GM12872 (cell line): ENCODE results near the gene RTL10.

Experiments
- CTCF ChIP-seq: IDR thresholded peaks from 3 replicates; pipeline ENCODE4 v1.5.1; 2011; ENCODE audit warnings: low read depth, mild to moderate bottlenecking, low read length, moderate library complexity; ENCODE audit not compliant: insufficient read depth

The RTL10 gene

DNA sequence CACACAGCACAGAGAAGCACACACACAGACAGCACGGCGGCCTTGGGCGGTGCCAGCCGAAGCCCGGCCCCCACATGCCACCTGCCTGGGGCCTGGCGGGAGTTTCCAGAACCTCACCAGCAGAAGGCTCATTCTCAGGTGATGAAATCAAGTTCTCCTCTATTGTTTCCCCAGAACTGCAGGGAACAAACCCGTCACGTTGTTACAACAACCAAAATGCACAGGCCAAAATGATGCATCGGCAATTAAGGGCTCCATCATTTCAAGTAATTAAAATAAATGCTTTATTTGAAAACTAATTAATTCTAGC, 30.8 kb downstream of the RTL10 start:
- no peak for TF ChIP-seq CTCF

DNA sequence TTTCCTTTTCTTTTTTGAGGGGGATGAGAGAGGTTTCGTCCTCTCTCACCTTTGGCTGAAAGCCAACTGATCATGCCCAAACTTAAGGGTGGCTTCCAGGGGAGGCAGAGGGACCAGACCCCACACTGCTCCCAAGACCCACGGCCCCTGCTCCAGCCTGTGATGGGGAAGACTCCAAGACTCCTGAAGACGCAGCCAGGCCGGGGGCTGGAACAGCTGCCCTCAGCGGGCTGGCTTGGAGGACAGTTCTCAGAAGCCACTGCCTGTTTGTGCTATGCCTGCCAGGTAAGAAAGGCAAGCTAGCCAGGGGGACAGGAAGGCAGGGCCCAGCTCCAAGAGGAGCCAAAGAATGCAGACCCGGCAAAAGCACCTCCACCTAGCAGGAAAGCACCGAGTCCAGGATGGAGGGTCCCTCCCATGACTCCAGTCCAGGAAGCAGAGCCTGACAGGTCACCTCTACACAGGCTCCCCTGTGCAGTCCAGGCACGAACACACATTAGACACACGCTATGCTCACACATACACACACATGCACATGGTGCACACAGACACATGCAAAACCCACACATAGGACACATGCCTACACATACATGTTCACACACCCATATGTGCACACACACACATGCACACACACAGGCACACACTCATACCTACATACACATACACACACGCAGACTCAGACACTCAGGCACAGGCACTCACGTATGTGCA, 31.3 kb downstream of the RTL10 start:
- no peak for TF ChIP-seq CTCF

- no peak for TF ChIP-seq CTCF
Observed at GRCh38 chr22:19822301-19823117, 32.2 kb downstream of the RTL10 start.

DNA sequence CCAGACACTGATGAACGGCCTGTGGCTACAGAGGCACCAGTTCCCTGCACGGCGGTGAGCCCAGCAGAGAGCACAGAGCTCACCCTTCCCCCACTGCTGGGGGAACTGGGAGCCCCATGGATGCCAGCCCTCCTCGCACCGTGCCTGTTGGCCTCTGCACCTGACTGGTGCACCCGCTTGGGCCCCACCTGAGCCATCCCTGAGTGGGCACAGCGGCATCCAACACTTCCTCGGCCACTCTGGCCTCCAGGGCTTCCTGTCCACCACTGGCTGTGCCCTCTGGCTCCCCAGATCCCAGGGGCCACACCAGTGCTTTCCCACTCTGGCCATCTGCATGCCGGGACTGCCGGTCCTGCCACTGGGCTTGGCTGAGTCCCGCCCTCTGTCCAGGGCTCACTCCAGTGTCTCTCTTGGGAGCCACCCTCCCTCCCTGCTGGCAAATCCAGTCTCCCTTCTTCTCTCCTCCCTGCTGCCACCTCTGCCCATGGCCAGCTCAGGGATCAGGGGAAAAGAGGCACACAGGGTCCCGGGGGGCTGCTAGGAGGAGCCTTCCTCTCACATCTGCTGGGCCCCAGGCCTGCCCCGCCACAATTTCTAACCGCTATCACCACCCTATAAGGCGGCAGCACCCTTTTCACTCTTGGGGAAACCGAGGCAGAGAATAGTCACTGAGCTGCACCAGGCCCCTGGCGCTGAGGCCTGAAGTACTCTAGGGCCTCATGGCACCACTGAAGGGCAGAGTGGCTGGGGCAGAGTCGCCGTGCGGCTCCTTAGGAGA, 33.0 kb downstream of the RTL10 start:
- no peak for TF ChIP-seq CTCF

DNA sequence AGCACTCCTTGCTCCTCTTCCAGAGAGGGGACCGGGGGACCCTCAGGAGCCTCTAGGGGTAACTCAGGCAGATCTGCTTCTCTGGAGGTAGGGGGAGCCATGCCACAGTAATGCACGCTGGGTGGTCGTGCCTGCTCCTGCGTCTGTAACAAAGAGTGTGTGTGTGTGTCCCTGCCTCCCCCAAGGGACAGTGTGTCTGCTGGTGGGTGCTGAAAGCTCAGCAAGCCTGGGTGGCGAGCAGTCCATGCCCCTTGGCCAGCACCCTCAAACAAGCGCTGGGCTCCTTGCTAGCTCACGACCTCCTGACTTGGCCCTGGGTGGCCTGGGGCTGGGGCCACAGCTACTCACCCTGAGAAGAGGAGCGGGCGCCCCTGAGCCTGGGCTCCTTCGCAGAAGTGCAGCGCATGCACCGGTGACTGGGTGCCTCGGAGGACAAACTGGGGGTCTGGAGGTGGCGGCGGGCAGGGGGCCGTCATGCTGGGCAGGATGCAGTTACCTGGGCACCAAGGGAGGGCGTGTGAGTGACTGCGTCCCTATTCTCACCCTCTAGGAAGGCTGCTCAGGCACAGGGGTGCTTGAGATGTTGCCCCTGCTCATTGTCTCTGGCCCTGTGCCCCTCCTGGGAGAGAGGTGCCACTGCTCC, 33.7 kb downstream of the RTL10 start:
- TF ChIP-seq CTCF, result no peak

DNA sequence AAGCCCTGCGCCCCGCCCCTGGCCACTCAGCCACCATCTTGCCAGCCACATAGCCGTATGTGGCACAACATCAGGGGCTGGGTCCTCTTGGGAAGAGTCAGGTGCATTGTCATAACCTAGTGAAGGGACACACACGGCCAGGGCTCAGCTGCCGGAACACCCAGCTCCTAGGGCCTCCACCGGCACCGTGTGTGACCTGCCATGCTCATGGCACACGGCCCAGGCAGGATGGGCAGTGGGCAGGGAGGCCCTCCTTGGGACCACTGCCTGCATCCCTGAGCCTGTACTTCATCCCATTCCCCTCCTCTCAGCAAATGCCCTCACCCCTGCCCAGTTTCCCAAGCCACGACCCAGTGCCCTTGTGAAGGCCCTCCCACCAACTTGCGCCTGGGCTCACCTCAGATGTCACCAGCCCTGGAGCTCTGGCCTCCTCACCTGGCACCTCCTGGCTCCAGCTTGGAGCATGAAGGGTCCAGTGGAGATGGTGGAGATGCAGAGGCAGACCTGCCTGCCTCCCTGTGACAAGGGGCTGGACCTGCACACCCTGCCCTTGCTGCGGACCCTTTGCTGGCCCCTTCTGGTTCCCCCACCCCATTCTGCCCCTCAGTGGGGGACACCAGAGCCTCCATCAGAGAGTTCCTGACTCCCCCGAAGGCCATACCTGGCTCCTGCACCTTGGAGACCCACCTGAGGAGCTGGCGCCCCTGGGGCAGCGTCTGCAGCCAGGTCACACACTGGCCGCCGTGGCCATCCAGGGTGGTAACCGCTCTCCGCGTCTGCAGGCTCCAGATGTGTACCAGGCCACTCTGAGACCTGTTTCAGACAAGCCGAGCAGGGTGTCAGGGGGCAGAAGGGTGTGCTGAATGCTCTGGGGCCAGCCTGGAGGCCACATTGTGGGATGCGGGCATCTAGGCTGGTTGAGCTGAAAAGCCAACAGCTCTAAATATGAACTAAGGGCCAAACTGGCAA, 34.5 kb downstream of the RTL10 start:
- no peak for TF ChIP-seq CTCF
